Measurements from ENCODE around the gene KDM4C.
"Not testable (repeated sequence)": the region's sequence is repeated elsewhere in the genome, so short reads cannot be mapped to it uniquely, and the experiment has no call there.

Gene KDM4C

DNA sequence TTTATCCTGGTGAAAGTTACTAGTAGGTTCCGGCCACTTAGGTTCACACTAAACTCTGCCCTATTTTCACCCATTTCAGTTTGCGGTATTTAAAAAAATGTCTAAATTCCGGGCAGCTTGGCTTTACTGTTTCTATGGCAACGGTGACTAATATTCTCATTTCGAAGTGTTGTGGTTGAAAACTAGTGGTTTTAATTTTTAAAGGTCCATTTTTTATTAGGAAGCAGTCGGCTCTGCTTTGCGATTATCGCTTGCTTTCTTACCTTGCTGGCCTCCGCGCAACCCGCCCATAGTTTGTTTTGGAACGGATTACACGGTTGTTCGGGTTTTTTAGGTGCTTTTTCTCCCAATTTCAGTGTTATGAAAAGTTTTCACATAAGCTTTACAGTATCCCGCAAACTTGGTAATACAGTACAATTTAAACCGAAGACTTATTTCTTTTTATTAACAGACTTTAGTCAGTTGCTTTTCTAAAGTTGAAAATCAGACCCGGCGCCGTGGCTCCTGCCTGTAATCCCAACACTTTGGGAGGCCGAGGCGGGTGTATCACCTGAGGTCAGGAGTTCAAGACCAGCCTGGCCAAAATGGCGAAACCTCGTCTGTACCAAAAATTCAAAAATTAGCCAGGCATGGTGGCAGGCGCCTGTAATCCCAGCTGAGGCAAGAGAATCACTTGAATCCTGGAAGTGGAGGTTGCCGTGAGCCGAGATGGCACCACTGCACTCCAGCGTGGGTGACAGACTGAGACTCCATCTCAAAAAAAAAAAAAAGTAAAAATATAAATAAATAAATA is 1.6 kb downstream of the KDM4C start:
- peak in 1 of 42 donors; percentile 24 for DNase-seq
- intact Hi-C loops (cut with DNase I): loop anchor here (10.0 kb wide), 1 partner anchor 55 kb away; no protein-coding TSS in a partner anchor

DNA sequence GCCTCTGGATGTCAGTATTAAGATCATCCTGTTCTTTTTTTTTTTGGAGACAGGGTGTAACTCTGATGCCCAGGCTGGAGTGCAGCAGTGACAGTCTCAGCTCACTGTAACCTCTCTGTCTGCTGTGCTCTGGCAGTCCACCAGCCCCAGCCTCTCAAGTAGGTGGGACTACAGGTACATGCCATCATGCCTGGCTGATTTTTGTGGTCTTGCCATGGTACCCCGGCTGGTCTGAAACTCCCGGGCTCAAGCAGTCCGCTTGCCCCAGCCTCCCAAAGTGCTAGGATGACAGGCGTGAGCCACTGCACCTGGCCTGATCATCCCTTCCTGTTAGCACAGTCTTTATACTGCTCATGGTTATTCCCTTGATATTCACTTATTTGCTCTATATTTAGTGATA is 3.5 kb downstream of the KDM4C start:
- intact Hi-C loops (cut with DNase I): no loop called here
- no peak for DNase-seq

- intact Hi-C loops (cut with DNase I): no loop called here
- no peak for DNase-seq
Measured at GRCh38 chr9:6763244-6763643, 5.5 kb downstream of the KDM4C start.

- intact Hi-C loops (cut with DNase I): no loop called here
- no peak for DNase-seq
Measured at GRCh38 chr9:6764011-6764410, 6.2 kb downstream of the KDM4C start.

DNA sequence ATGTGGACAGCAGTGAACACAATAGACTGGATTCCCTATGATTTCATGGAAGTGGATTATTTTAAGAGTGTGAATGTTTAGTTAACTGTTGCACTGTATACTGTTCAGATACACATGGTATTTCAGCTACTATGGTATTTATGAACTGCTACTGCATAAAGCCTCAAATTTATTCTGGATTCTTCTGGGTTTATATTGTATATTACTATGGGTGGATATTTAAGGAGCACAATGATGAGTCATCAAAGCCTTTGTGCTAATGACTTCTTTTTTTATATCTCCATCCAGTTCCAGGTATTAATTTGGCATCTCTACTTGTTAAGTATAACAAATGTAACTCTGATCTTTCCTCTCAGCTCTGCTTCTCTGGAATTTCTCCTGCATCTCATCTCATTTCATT is 6.8 kb downstream of the KDM4C start:
- no peak for DNase-seq
- intact Hi-C loops (cut with DNase I): no loop called here

GRCh38 chr9:6764950-6765349 is 7.2 kb downstream of the KDM4C start:
- intact Hi-C loops (cut with DNase I): no loop called here
- DNase-seq: no peak

- intact Hi-C loops (cut with DNase I): no loop called here
- no peak for DNase-seq
Measured at GRCh38 chr9:6765396-6765795, 7.6 kb downstream of the KDM4C start.

GRCh38 chr9:6766606-6767005 is 8.8 kb downstream of the KDM4C start:
- no peak for DNase-seq
- intact Hi-C loops (cut with DNase I): no loop called here

DNA sequence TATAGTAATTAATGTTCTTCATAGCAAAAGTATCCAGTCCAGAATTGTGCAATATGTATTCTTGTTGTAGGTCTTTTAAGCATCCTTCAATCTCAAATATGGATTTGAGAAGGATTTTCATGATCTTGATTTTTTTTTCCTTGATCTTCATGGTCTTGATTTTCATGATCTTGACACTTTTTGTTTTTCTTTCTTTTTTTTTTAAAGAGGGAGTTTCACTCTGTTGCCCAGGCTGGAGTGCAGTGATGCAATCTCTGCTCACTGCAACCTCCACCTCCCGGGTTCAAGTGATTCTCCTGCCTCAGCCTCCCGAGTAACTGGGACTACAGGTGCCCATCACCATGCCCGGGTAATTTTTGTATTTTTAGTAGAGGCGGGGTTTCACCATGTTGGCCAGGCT is 10.8 kb downstream of the KDM4C start:
- DNase-seq; intact Hi-C loops (cut with DNase I): not testable (repeated sequence)

GRCh38 chr9:6771722-6772121 is 13.9 kb downstream of the KDM4C start:
- DNase-seq: no peak
- intact Hi-C loops (cut with DNase I): no loop called here

- no peak for DNase-seq
- intact Hi-C loops (cut with DNase I): no loop called here
Measured at GRCh38 chr9:6777213-6777902, 19.6 kb downstream of the KDM4C start.

- DNase-seq: no peak
- intact Hi-C loops (cut with DNase I): no loop called here
Measured at GRCh38 chr9:6779417-6780241, 21.9 kb downstream of the KDM4C start.

DNA sequence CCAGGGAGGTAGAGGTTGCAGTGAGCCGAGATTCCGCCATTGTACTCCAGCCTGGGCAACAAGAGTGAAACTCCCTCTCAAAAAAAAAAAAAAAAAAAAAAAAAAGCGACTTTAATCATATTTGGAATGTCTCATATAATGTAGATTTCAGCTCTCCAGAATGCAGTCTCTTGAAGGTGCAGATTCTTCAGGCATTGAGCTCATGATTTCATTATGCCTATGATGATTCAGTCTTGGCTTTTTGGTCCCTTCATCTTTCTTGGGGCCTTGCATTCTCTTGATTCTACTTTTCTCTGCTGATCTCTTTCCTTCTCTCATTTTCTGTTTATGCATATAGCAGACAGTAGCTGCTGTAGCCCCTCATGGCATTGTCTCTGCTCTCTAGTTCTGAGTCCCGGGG is 22.9 kb downstream of the KDM4C start:
- intact Hi-C loops (cut with DNase I): no loop called here
- DNase-seq: no peak

DNA sequence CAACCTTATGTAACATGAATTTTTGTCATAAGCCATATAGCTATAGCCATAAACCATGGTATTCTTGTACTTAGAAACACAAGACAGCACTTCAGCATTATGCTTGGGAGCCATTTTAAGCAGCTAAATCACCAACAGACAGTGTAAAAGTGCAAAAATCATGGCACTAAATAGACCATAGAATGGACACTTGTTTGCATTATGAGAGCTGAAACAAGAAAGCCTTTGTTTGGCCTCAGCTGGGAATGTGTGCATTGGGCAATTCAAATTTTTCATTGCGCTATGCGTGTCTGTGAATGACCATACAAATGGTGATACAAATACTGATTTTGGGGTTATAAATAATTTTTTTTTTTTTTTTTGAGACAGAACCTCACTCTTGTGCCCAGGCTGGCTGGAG is 23.7 kb downstream of the KDM4C start:
- intact Hi-C loops (cut with DNase I): no loop called here
- peak in 19 of 42 donors; percentile 23 to 76 (median 38) for DNase-seq

- no peak for DNase-seq
- intact Hi-C loops (cut with DNase I): no loop called here
Measured at GRCh38 chr9:6782345-6782744, 24.6 kb downstream of the KDM4C start.

GRCh38 chr9:6782981-6783380 is 25.2 kb downstream of the KDM4C start:
- intact Hi-C loops (cut with DNase I): no loop called here
- no peak for DNase-seq

- intact Hi-C loops (cut with DNase I): no loop called here
- DNase-seq: no peak
Measured at GRCh38 chr9:6783753-6784152, 26.0 kb downstream of the KDM4C start.

DNA sequence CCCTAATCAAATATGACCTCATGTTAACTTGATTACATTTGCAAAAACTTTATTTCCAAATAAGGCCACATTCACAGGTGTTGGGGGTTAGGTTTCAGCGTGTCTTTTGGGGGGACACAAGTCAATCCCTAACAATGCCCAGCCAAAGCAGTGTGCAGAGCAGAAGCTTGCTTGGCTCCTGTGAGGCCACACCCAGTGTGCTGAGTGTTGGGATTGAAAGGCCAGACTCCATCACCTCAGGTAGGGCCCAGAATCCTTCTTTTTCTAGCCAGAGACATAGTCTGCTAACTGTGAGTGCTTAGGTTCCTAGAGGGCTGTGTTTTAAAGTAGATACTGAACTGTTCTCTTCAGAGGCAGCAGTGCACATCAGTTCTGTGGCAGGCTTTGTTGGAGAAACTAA is 27.9 kb downstream of the KDM4C start:
- intact Hi-C loops (cut with DNase I): no loop called here

GRCh38 chr9:6787793-6788161 is 30.0 kb downstream of the KDM4C start:
- no peak for DNase-seq
- intact Hi-C loops (cut with DNase I): no loop called here

More for the DNA sequence above, 27.9 kb downstream of the KDM4C start:
- no peak for DNase-seq
